GM12878 (cell line): Measurements from ENCODE around the gene ATP8B1.

Experiments used
- CEBPB ChIP-seq, 2 experiments: fragments of 150-350 bp in 1 of 2; IDR thresholded peaks; 2 replicates each; pipeline ENCODE4 v1.6.1; 2012 to 2014; ENCODE audit warnings: low read depth in 2 of 2, low read length in 2 of 2, borderline replicate concordance in 1 of 2, inconsistent platforms in 1 of 2
- CTCF ChIP-seq, 3 experiments: IDR thresholded peaks in 2 of 3; conservative IDR thresholded peaks in 1 of 3; 2 replicates each; pipeline ENCODE4 v1.5.1; 2011; ENCODE audit warnings: low read depth in 3 of 3, low read length in 3 of 3, mild to moderate bottlenecking in 3 of 3, control low read depth in 2 of 3, moderate library complexity in 2 of 3, inconsistent platforms in 1 of 3, mixed read lengths in 1 of 3; ENCODE audit not compliant: control insufficient read depth in 2 of 3, insufficient read depth in 1 of 3; ENCODE audit errors: extremely low read depth in 1 of 3
- EGR1 ChIP-seq, 2 experiments: IDR thresholded peaks; 1 replicate in 1 of 2; 2 replicates in 1 of 2; pipeline ENCODE4 v1.6.1; 2011 to 2012; ENCODE audit warnings: low read depth in 2 of 2, low read length in 2 of 2, borderline replicate concordance in 1 of 2, mild to moderate bottlenecking in 1 of 2, moderate library complexity in 1 of 2
- JUNB ChIP-seq: IDR thresholded peaks from 2 replicates; pipeline ENCODE4 v1.6.1; 2016; ENCODE audit warnings: antibody characterized with exemption, mild to moderate bottlenecking
- LARP7 ChIP-seq: fragments of 450-650 bp; IDR thresholded peaks from 2 replicates; pipeline ENCODE4 v1.6.1; 2017; ENCODE audit warnings: mild to moderate bottlenecking
- MXI1 ChIP-seq: fragments of 150-350 bp; IDR thresholded peaks from 2 replicates; pipeline ENCODE4 v1.6.1; 2011; ENCODE audit warnings: low read depth, mild to moderate bottlenecking, inconsistent platforms, low read length, improper control_type of control experiment
- POLR2A ChIP-seq: IDR thresholded peaks from 2 replicates; pipeline ENCODE4 v1.6.1; 2011; ENCODE audit warnings: low read depth, mild to moderate bottlenecking, low read length
- TAF1 ChIP-seq: IDR thresholded peaks from 2 replicates; pipeline ENCODE4 v1.6.1; 2011; ENCODE audit warnings: mild to moderate bottlenecking, low read depth, low read length, borderline replicate concordance

- TF ChIP-seq POLR2A (no peak), EGR1 (IDR thresholded peaks at IDR 0.05; ENCODE audit: borderline replicate concordance in 1 of 2, low read depth in 2 of 2, low read length in 2 of 2) (no peak), CEBPB (IDR thresholded peaks at IDR 0.05; ENCODE audit: borderline replicate concordance in 1 of 2, low read depth in 2 of 2, low read length in 2 of 2) (no peak), JUNB (no peak), TAF1 (no peak), LARP7 (no peak), CTCF (IDR thresholded peaks at IDR 0.05 in 2 of 3, conservative IDR thresholded peaks at IDR 0.05 in 1 of 3; ENCODE audit: control insufficient read depth in 2 of 3, extremely low read depth in 1 of 3, insufficient read depth in 1 of 3, low read depth in 3 of 3, low read length in 3 of 3) (no peak), MXI1 (no peak)
These were observed 98.1 kb downstream of the ATP8B1 start for GRCh38 chr18:57705011-57705410.
